Endometrial microvascular endothelial cells (primary cell): ENCODE results near the gene CCDC158. TPM values are rescaled to one million over a fixed set of nuclear protein-coding genes. Genes with fewer than 3 reads are reported as not detected.
"Not testable (repeated sequence)": the region's sequence is repeated elsewhere in the genome, so short reads cannot be mapped to it uniquely, and the experiment has no call there.

ENCODE experiments used
- in situ Hi-C: cut with HindIII; loops from 2 replicates; pipeline ENCODE4 v1.10.0; 2017; ENCODE audit warnings: low sequenced_read_pairs, low pct_unique_long_range_greater_than_20kb; ENCODE audit errors: inconsistent ontology term
- total RNA-seq: library from RNA; depleted of rRNA; stranded (reverse); fragments of >200 nt; gene quantifications from one replicate; pipeline ENCODE4 v1.2.3, GENCODE V29; 2015; ENCODE audit errors: inconsistent ontology term

CCDC158 gene
- total RNA-seq, 1 donor from 2014 or later, result not detected

DNA sequence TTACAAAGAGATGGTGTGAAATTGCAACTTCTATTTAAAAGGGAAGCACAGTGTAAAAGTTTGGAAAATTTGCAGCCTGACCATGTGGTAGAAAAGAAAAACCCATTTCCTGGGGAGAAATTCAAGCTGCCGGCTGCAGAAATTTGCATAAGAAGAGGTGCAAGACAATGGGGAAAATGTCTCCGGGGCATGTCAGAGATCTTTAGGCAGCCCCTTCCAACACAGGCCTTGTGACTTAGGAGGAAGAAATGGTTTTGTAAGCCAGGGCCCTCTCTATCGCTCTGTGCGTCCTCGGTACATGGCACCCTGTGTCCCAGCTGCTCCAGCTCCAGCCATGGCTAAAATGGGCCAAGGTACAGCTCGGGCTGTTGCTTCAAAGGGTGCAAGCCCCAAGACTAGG, 40.4 kb downstream of the CCDC158 start:
- in situ Hi-C loops, result no loop called here

DNA sequence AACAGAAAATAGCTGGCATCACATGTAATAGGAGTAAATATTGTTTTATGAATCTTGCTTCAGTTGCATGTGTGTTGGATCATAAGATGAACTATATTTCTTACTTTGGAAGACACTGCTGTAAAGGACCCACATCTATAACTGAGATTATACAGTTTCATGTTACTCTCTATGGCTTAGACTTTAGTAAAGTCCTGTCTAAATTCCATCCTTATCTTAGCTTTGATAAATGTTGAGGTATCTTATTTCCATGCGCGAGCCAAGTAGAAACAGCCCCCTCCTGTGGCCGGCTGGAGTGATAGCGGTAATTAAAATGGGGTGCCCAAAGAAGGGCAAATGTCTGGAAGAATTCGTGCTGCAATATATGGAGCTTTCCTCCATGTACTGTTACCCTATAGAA, 43.0 kb downstream of the CCDC158 start:
- in situ Hi-C loops, result no loop called here

GRCh38 chr4:76377481-76377901, 43.5 kb downstream of the CCDC158 start:
- in situ Hi-C loops, result no loop called here

DNA sequence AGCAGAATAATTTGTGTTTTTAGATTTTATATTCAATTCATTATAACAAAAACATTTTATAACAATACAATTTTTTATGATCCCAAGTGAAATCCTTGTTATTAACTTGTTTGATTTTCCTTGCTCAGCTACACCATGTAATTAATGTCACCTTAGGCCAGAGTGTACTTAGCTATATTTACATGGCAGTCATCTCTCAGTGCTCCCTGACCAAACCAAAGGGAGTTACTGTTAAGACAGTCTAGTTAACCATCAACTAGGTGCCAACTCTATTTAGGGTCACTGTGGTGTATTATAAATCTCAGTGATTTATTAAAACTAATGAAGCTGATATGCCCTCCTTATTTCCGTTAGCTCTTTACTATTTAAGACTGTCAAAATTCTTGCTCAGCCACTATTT, 44.4 kb downstream of the CCDC158 start:
- in situ Hi-C loops, result no loop called here

DNA sequence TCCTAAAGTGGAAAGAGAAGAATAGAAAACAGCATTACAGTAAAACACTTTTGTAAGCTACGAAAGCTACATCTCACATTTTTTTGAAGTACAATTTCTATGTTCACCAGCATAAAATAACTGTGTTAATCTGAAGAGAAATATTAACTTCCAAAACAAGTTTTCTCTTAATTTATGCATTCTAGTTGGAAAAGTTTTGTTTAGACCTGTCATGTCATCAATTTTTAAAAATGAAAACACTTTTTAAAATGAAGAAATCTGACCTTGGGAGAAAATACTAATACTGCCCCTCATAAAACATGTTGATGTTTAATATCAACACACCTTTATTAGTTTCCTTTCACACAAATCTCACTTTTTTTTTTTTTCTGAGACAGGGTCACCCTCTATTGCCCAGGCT, 45.2 kb downstream of the CCDC158 start:
- in situ Hi-C loops, result no loop called here

GRCh38 chr4:76374798-76375197, 46.1 kb downstream of the CCDC158 start:
- in situ Hi-C loops, result no loop called here

- in situ Hi-C loops, result no loop called here
Measured at GRCh38 chr4:76373919-76374552, 46.9 kb downstream of the CCDC158 start.

- in situ Hi-C loops, result no loop called here
Measured at GRCh38 chr4:76366737-76367136, 54.2 kb downstream of the CCDC158 start.

GRCh38 chr4:76365636-76366035, 55.3 kb downstream of the CCDC158 start:
- in situ Hi-C loops, result no loop called here

DNA sequence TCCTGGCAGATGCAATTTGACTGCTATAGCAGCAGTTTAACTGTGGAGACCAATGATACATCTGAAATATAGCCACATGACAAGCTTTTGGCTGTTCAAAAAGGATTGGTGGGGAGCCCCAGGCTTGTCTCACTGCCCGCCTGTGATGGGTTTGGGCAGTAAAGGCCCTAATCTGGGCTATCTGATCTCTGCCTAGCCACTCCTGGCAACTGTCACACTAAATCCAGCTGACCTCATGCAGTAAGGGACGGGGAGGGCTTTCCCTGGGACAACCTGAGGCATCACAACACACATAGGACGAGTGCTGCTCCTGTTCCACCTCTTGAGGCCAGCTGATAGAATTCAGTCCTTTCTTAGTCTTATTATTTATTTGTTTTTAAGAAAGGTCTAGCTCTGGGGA, 56.2 kb downstream of the CCDC158 start:
- in situ Hi-C loops, result no loop called here

- in situ Hi-C loops, result no loop called here
Measured at GRCh38 chr4:76363556-76364290, 57.2 kb downstream of the CCDC158 start.

- in situ Hi-C loops, result no loop called here
Measured at GRCh38 chr4:76361689-76362412, 59.1 kb downstream of the CCDC158 start.

DNA sequence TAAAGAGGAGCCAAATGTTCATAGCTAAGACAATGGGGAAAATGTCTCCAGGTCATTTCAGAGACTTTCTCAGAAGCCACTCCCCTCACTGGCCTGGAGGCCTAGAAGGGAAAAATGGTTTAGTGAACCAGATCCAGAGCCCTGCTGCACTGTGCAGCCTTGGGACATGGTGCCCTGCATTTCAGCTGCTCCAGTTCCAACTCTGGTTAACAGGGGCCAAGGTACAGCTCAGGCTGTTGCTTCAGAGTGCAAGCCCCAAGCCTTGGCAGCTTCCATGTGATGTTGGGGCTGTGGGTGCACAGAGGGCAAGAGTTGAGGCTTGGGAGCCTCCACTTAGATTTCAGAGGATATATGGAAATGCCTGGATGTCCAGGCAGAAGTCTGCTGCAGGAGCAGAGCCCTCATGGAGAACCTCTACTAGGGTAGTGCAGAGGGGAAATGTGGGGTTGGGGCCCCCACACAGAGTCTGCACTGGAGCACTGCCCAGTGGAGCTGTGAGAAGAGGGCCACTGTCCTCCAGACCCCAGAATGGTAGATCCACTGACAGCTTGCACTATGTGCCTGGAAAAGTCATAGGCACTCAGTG, 61.0 kb downstream of the CCDC158 start:
- in situ Hi-C loops, result not testable (repeated sequence)

DNA sequence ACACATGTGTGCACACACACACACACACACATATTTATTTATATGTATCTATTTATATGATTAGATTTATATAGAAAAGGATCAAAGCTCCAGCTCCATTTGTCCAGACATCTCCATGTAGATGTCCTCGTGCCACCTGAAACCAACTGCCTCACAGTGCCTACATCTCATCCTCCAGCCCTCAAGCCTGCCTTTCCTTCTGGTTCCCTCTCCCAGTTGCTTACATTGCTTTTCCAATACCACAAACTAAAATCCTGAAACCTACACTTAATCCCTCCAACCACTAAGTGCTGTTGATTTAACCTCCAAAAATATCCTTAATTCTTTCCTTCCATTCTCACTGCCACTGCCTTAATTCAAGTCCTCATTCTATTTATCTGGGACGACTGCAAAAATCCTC, 63.0 kb downstream of the CCDC158 start:
- in situ Hi-C loops, result no loop called here

DNA sequence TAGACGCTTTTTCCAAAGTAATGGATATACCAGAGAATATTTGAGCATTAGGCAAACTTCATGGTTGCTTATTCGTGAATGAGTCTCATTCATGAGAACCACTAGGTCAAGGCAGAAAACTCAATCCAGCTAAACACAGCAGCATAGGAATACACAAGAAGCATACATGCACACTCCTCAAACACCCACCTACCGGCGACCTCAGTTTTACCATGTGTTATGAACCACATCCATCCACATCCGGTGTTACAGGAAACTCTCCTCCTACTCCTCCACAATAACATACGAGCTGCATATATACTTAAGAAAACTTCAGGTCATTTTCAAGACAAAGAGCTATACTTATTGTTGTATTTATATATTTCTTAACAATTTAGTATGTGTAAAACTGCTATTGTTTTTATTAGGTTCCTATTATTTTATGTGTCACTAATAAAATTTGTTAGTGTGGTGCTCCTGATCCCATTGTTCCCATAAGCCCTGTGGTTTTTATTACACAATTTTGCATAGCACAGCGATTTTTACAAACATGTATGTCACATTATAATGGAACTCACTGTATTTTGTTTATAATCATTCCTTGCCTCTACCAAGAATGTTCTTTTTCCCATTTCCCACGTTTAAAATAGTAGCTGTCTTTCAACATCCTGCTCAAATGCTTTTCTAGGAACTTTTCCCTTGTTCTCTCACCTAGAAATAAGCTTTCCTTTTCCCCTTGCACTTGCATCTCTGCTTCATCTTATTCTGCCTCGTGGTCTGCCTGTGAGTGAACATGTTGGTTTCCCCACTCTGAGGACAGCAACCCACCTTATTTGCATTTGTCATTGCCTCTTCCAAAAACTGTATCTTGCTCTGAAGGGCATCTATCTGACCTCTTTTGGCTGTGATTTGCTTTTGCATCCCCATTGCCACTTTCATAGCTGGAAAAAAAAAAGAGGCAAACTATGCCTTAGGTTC, 66.1 kb downstream of the CCDC158 start:
- in situ Hi-C loops, result no loop called here

- in situ Hi-C loops, result no loop called here
Measured at GRCh38 chr4:76342803-76343202, 78.1 kb downstream of the CCDC158 start.

GRCh38 chr4:76342191-76342590, 78.8 kb downstream of the CCDC158 start:
- in situ Hi-C loops, result no loop called here

DNA sequence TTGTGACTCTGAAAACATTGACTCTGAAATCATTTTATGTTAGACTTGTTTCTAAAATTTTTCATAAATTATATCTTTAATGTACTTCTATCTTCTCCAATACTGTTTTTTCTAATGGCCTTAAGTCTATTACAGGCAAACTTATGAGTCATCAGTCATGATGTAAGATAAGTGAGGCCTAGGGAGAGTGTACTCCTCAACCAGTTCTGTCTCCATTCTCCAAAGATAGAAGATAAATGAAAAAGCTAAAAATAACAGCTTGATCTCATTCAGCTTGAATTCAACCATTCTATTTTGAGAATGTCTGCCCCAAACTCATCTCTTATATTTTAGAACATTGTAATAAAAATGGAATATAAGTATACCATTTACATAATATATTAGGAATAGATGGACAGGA, 79.9 kb downstream of the CCDC158 start:
- in situ Hi-C loops, result no loop called here

GRCh38 chr4:76339364-76339763, 81.6 kb downstream of the CCDC158 start:
- in situ Hi-C loops, result no loop called here
